Stimulated activated CD8-positive, alpha-beta memory T cell treated with anti-CD3 and anti-CD28 coated beads, Interleukin-15, amount 100 ng/mL, for 48 hours (primary cell): Measurements from ENCODE around the gene SAMHD1.
"Not testable (repeated sequence)": the region's sequence is repeated elsewhere in the genome, so short reads cannot be mapped to it uniquely, and the experiment has no call there.

Source experiments
- DNase-seq, 2 donors: peaks; one replicate each; pipeline ENCODE4 v3.0.0-alpha.2; 2020; ENCODE audit warnings: low read depth in 2 of 2

The SAMHD1 gene

DNA sequence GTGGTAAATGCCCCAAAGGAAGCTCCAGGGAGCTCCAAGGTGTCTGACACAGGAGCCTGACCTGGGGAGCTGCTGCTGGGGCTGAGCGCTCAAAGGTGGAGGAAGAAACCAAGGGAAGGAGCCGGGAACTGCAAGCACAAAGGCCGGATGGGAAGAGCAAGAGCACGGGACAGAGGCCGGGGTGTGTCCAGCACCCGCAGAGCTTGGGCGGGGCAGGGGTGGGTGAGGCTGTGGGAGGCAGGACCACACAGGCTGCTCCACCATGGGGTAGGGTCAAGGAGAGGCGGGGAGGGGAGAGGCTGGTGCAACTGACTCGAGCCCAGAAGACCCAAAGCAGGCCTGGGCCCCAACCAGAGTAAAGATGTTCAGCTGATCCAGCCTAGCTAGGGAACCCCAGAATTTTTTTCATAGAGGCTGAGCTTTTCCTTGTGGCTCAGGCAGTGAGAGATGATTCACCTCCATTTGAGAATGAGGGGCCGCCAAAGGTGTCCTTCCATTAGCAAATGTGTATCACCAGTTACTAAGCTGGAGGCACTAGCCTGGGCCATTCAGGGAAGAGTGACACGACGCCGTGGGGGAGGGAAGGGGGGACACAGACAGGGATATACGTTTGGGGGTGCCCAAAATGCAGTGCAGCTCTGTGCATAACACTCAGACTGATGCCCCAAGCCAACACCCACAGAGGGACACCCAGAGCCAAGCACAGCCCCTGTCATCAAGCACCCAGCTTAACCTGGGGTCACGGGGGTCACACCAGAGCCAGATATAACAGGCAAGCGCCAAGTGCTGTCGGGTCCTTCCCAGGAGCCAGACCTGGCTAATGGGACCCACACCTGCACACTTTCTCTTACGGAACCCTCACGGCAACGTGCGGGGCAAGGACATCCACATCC lies 96.9 kb downstream of the SAMHD1 start:
- no peak for DNase-seq

GRCh38 chr20:36852187-36852586 lies 99.3 kb downstream of the SAMHD1 start:
- DNase-seq = no peak

- no peak for DNase-seq
Observed at GRCh38 chr20:36851490-36851889, 100.0 kb downstream of the SAMHD1 start.

GRCh38 chr20:36850759-36851158 lies 100.7 kb downstream of the SAMHD1 start:
- no peak for DNase-seq

- no peak for DNase-seq
Observed at GRCh38 chr20:36849333-36850065, 102.0 kb downstream of the SAMHD1 start.

DNA sequence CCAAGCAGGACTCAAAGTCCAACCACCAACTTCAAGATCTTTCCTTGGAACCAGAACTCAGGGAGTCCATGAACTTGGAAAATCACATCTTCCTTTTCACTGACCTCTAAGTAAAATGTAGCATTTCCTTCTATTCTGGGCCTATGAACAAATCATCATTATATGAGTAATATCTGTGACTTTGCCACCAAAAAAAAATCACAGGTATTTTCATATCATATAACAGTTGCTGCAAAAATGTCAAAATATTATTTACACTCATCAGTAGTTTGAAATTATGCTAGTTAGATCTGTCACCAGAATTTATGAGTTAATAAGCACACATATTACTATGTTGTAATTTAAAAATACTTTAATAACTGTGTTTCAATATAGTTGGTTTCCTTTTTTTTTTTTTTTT lies 102.8 kb downstream of the SAMHD1 start:
- DNase-seq = no peak

- DNase-seq = no peak
Observed at GRCh38 chr20:36848078-36848660, 103.3 kb downstream of the SAMHD1 start.

DNA sequence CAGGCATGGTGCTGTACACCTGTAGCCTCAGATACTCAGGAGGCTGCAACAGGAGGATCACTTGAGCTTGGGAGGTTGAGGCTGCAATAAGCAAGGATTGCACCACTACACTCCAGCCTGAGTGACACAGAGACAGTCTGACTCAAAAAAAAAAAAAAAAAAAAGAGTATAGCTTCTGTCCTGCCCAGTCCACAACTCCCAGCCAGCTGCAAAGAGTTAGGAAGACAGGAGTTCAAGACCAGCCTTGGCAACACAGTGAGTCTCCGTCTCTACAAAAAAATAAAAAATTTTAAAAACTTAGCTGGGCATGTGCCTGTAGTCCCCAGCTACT lies 103.8 kb downstream of the SAMHD1 start:
- DNase-seq = no peak

GRCh38 chr20:36847009-36847709 lies 104.3 kb downstream of the SAMHD1 start:
- no peak for DNase-seq

GRCh38 chr20:36845288-36845971 lies 106.1 kb downstream of the SAMHD1 start:
- no peak for DNase-seq

DNA sequence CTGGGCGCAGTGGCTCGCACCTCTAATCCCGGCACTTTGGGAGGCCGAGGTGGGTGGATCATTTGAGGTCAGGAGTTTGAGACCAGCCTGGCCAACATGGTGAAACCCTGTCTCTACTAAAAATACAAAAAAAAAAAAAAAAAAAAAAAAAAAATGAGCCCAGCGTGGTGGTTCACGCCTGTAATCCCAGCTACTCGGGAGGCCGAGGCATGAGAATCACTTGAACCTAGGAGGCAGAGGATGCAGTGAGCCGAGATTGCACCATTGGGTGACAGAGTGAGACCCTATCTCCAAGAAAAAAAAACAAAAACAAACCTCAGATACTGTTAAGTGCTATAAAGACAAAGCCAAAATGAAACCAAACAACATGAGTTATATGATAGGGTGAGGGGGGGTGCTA lies 110.5 kb downstream of the SAMHD1 start:
- not testable (repeated sequence) for DNase-seq
